Stimulated activated CD4-positive, alpha-beta T cell treated with anti-CD3 and anti-CD28 coated beads, TNF-alpha, amount 100 ng/mL, for 48 hours (primary cell): ENCODE results near the gene KCTD2.
"Not testable (repeated sequence)": the region's sequence is repeated elsewhere in the genome, so short reads cannot be mapped to it uniquely, and the experiment has no call there.

Experiments used
- DNase-seq, 3 donors: peaks; one replicate each; pipeline ENCODE4 v3.0.0-alpha.2; 2020; ENCODE audit warnings: low read depth in 3 of 3

Gene KCTD2

GRCh38 chr17:75051941-75052340 is 4.9 kb downstream of the KCTD2 start:
- no peak for DNase-seq

DNA sequence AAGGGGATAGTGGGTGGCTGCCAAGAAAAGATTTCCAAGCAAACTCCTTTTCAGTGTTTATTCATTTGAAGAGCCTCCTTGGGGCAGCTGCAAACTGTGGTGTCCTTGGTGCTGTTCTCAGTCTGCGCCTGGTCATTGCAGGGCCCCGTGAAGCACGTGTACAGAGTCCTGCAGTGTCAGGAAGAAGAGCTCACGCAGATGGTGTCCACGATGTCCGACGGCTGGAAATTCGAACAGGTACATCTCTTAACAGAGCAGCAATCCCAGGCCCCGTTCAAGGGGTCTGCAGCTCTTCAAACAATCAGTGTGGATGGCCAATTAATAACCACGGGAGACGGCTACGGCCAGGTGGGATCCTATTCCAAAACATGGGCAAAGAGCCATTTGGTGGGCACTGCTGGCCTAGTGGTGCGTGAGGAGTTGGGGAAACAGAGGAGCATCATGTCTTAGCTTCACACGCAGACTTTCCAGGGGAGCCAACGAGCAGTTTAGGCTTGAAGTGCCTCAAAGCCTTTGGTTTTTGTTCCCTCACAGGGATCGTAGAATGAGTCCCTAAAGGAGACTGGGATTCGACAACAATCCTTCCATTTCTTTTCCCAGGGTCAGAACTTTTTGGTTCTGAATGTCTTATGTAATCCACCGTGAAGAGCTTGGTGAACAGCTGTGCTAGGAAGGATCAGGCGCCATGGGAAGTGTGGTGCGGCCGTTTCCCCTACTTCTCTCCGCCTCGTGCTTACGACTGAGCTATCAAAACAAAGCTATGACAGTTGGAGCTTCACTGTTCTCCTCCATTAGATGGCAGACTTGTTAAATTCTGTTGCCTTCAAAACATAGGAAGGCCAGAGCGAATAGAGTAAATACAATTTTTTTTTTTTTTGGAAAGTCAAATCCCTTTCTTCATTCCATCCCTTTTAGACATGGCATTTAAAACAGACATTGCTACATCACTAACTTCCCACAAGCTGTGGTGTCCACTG is 12.6 kb downstream of the KCTD2 start:
- no peak for DNase-seq

DNA sequence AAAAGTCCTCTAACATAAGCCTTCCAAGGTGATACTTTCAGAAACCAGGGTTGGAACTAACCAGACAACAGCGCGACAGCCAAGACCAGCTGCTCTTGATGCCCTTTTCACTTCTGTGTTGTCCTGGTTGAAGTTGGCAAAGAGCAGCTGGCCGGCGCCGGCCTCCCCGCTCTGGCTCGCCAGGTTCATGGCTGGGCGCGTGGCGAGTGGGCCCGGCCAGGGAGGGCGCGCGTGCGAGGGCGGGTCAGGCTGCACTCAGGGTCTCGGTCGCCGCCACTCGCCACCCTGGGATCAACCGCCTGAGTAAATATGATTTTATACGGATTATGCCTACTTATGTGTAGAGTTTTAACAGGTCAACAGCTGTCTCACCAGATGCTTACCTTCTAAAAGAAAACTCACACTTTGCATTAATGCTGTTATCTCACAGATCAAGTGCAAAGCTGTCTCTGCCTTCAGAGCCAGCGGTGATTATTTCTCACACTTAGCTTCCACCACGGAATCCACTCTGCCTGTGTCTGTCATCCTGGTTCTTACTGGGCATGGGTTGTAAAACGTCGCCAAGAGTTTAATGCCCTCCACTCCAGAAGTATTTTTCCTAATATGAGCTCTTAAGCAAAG is 13.5 kb downstream of the KCTD2 start:
- no peak for DNase-seq

- DNase-seq, result no peak
Measured at GRCh38 chr17:75061055-75061438, 14.0 kb downstream of the KCTD2 start.

DNA sequence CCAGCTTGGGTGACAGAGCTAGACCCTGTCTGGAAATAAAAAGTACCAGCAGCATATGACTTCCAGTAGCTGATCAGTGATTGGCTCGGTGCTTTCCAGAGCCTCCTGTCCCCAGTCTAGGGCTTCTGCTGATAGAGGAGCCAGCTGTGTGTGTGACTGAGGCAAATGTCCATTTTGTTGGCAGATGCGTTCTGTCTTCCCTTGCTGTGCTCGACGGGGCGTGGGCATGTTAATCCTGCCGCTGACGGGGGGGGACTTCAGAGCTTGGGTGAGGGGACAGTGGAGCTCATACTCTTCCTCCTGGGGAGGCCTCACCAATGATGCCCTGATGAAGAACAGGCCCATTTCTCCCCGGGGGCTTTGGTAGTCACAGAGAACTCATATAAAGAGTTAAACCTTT is 14.6 kb downstream of the KCTD2 start:
- DNase-seq, result no peak

DNA sequence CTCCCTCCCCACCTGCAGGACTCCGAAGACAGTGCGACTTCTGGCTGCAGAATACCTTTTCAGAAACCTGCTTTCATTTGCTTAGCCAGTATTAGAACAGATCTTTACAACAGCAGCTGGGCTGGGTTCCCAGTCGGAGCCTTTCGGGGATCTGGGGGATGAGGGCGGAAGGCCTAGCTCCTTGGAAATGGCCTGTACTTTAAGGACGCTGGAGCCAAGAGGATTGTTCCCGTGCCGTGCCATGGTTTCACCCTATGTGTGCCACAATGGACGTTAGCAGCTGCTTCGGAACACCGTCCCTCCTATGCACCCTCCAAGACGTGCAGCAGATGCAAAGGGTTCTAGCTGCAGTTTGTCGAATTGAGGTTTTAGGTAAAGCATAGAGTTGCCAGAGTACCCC is 16.2 kb downstream of the KCTD2 start:
- DNase-seq, result no peak

GRCh38 chr17:75063626-75064025 is 16.6 kb downstream of the KCTD2 start:
- DNase-seq, result no peak

DNA sequence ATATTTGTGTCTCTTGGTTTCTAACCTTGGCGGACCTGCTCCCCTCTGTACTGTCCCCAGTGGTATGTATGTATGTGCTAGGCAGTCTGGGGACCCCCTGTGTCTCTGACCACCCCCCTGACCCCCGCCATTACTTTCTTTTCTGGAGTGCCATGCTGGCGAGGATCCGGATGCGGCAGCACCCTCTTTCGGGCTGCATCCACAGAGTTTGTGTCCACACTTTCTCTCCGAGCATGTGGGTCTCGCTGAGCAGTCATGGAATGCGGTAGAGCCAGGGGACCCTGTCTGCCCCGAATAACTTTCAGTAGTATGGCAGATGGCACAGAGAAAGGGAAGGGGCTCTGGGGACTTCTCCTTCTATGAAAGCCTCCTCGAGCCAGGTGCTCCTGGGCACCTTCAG is 17.0 kb downstream of the KCTD2 start:
- DNase-seq, result no peak

DNA sequence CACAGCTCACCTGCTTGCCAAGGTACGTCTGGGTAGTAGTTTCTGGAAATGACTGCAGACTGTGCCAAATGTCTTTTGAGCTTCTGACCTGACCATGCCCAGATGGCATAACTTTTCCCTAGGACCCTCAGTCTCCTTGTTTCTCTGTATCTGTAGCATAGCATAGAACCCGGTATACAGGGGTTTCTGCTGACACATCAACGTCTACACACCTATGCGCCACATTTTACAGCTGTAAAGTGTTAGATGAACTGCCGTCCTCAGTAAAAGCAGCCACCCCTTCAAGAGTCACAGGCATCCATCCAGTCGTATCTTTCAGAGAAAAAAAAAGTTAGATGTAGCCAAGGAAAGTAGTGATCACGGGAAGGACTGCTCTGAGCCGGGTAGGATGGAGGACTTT is 17.4 kb downstream of the KCTD2 start:
- no peak for DNase-seq

- DNase-seq, result no peak
Measured at GRCh38 chr17:75064867-75065561, 18.0 kb downstream of the KCTD2 start.

DNA sequence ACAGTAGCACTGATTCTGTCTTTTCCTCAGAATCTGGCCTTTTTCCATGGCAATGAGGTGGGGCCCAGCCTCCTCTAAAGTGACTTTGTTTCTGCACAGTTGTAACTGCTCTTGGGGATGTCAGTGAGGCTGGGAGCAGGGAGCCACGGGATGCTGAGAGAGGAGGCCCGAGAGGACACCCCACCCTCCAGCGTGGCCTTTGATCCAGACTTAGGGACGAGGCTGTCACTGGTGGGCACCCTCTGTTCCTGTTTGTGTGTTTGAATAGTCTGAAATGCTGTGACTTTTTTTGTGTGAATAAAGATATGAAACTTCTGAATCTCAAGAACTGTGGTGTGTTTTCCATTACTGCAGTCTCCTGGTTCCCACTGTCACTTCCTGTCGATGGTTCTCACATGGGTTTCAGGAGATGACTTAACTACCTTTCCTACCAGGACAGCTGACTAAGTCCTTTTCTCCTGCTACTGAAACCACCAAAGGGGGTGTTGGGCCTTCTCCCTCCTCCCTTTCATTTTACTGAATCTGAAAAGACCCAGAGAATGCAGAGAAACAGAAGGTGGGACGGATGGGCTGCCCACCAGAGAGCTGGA is 18.6 kb downstream of the KCTD2 start:
- no peak for DNase-seq

DNA sequence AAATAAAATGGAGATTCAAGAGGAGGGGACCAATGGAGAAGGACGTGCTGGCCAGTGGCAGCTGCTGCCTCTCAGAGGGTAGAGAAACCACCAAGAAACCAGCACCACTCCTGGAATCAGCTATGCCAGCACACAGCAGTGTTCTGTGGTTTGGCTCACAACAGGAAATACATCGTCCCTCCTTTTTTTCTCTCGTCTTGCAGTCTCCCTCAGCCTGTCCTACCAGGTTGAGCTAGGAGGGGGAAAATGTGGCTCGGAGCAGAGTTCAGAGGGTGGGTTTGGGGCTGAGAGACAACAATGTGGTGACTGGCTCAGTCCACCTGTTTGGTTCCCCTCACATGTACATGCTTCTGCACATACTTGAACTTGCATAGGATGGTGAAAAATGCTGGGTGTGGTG is 20.8 kb downstream of the KCTD2 start:
- no peak for DNase-seq

GRCh38 chr17:75068750-75069149 is 21.7 kb downstream of the KCTD2 start:
- DNase-seq, result no peak

GRCh38 chr17:75069783-75070182 is 22.8 kb downstream of the KCTD2 start:
- no peak for DNase-seq

- not testable (repeated sequence) for DNase-seq
Measured at GRCh38 chr17:75071478-75072271, 24.6 kb downstream of the KCTD2 start.

GRCh38 chr17:75072909-75073308 is 25.9 kb downstream of the KCTD2 start:
- not testable (repeated sequence) for DNase-seq

DNA sequence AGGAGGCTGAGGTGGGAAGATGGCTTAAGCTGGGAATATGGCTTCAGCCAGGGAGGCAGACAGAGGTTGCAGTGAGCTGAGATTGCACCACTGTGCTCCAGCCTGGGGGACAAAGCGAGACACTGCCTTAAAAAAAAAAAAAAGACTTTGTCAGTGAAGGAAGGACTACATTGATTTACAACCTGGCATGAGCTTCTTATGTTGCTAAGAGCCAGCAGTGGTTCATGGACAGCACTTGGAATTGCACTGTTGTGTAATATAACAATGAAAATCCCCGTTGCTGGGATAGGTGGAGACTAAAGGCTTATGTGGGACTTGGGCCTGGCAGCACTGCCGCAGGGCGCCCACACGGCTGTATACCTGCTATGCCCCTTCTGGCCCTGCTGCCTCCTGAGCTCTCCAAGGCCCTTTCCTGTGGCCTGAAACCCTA is 26.6 kb downstream of the KCTD2 start:
- no peak for DNase-seq

- DNase-seq, result no peak
Measured at GRCh38 chr17:75074532-75074931, 27.5 kb downstream of the KCTD2 start.

- DNase-seq, result no peak
Measured at GRCh38 chr17:75075597-75076336, 28.7 kb downstream of the KCTD2 start.

- no peak for DNase-seq
Measured at GRCh38 chr17:75077072-75077495, 30.1 kb downstream of the KCTD2 start.
